ENCODE results near the gene ADI1.

ADI1 gene

GRCh38 chr2:3467654-3468053, 51.7 kb downstream of the ADI1 start:
- Histone ChIP-seq H3K79me2 (ENCODE audit: insufficient read depth, low read length) (no peaks in the 10 kb centered on the region), H3K9me3 (ENCODE audit: low read length) (no peaks in the 10 kb centered on the region), H3K4me1 (ENCODE audit: insufficient read depth, low read length, severe bottlenecking) (peaks cover 8% of the 10 kb centered on the region), H3K9me2 (ENCODE audit: low read depth, low read length) (no peaks in the 10 kb centered on the region), H3K27ac (ENCODE audit: low read depth, low read length, poor library complexity, severe bottlenecking) (no peak overlapping the region), H3K4me3 (ENCODE audit: low read depth, low read length, poor library complexity, severe bottlenecking) (no peak overlapping the region), H3K36me3 (ENCODE audit: insufficient read depth, low read length) (peaks cover 25% of the 10 kb centered on the region; the same call in 1 of the 2 replicates), H3K9ac (ENCODE audit: low read length) (no peak overlapping the region), H3K27me3 (ENCODE audit: insufficient read depth, low read length) (no peaks in the 10 kb centered on the region), H3K4me2 (ENCODE audit: low read length) (no peak overlapping the region), H2AFZ (ENCODE audit: low read length) (no peak overlapping the region), H4K20me1 (ENCODE audit: insufficient read depth, low read length) (no peaks in the 10 kb centered on the region), H3F3A (ENCODE audit: insufficient read depth, low read length) (no peaks in the 10 kb centered on the region)
- no peak for TF ChIP-seq CTCF (IDR thresholded peaks at IDR 0.05; ENCODE audit: low read length)

- Histone ChIP-seq H4K20me1 (ENCODE audit: insufficient read depth, low read length) (no peaks in the 10 kb centered on the region), H3K4me3 (ENCODE audit: low read depth, low read length, poor library complexity, severe bottlenecking) (no peak overlapping the region), H2AFZ (ENCODE audit: low read length) (no peak overlapping the region), H3K9me2 (ENCODE audit: low read depth, low read length) (no peaks in the 10 kb centered on the region), H3K4me1 (ENCODE audit: insufficient read depth, low read length, severe bottlenecking) (peaks cover 15% of the 10 kb centered on the region), H3K9me3 (ENCODE audit: low read length) (no peaks in the 10 kb centered on the region), H3K36me3 (ENCODE audit: insufficient read depth, low read length) (peaks cover 18% of the 10 kb centered on the region; the same call in 1 of the 2 replicates), H3K79me2 (ENCODE audit: insufficient read depth, low read length) (no peaks in the 10 kb centered on the region), H3F3A (ENCODE audit: insufficient read depth, low read length) (no peaks in the 10 kb centered on the region), H3K27ac (ENCODE audit: low read depth, low read length, poor library complexity, severe bottlenecking) (no peak overlapping the region), H3K9ac (ENCODE audit: low read length) (no peak overlapping the region), H3K4me2 (ENCODE audit: low read length) (no peak overlapping the region), H3K27me3 (ENCODE audit: insufficient read depth, low read length) (no peaks in the 10 kb centered on the region)
- TF ChIP-seq CTCF (IDR thresholded peaks at IDR 0.05; ENCODE audit: low read length): no peak
- no peak for TF ChIP-seq EZH2 (IDR thresholded peaks at IDR 0.05; ENCODE audit: borderline replicate concordance, low read length)
Measured at GRCh38 chr2:3466966-3467365, 52.4 kb downstream of the ADI1 start.

- H3K27me3 ChIP-seq (ENCODE audit: insufficient read depth, low read length): no peaks in the 10 kb centered on the region
- no peaks in the 10 kb centered on the region for H4K20me1 ChIP-seq (ENCODE audit: insufficient read depth, low read length)
- no peak overlapping the region for H3K4me2 ChIP-seq (ENCODE audit: low read length)
- TF ChIP-seq EZH2 (IDR thresholded peaks at IDR 0.05; ENCODE audit: borderline replicate concordance, low read length) (no peak), CTCF (IDR thresholded peaks at IDR 0.05; ENCODE audit: low read length) (no peak)
- H3K9me3 ChIP-seq (ENCODE audit: low read length): no peaks in the 10 kb centered on the region
- H3F3A ChIP-seq (ENCODE audit: insufficient read depth, low read length): no peaks in the 10 kb centered on the region
- H2AFZ ChIP-seq (ENCODE audit: low read length): no peak overlapping the region
- no peak overlapping the region for H3K27ac ChIP-seq (ENCODE audit: low read depth, low read length, poor library complexity, severe bottlenecking)
- H3K4me1 ChIP-seq (ENCODE audit: insufficient read depth, low read length, severe bottlenecking): peaks cover 20% of the 10 kb centered on the region
- no peaks in the 10 kb centered on the region for H3K79me2 ChIP-seq (ENCODE audit: insufficient read depth, low read length)
- no peaks in the 10 kb centered on the region for H3K9me2 ChIP-seq (ENCODE audit: low read depth, low read length)
- no peak overlapping the region for H3K9ac ChIP-seq (ENCODE audit: low read length)
- no peak overlapping the region for H3K4me3 ChIP-seq (ENCODE audit: low read depth, low read length, poor library complexity, severe bottlenecking)
- H3K36me3 ChIP-seq (ENCODE audit: insufficient read depth, low read length): peaks cover 18% of the 10 kb centered on the region; the same call in 1 of the 2 replicates
Measured at GRCh38 chr2:3466482-3466863, 52.9 kb downstream of the ADI1 start.
